ENCODE results near the gene CCDC15. TPM values are rescaled to one million over a fixed set of nuclear protein-coding genes. Genes with fewer than 3 reads are reported as not detected.

CCDC15 gene
- total RNA-seq (2022; extraction: Qiagen RNA extraction; ENCODE audit: low read depth), result 0.52 to 0.74 TPM (median 0.62 TPM) in 5 replicates

GRCh38 chr11:124953753-124954589, at the start of gene CCDC15:
Gene CCDC15 (plus strand): TSS chr11:124954202. CDS start chr11:124954733, 531 bp downstream.

GRCh38 chr11:124918950-124919349, 35.1 kb upstream of the CCDC15 start, which contains the start of gene HEPN1:
Gene HEPN1 (plus strand): TSS chr11:124919250.

GRCh38 chr11:124935548-124936514, 18.2 kb upstream of the CCDC15 start, which contains the start of gene HEPACAM:
Gene HEPACAM (minus strand): TSS chr11:124936047. CDS start chr11:124936006, 41 bp downstream.

GRCh38 chr11:125062931-125063428, 109.0 kb downstream of the CCDC15 start, which contains the start of gene SLC37A2:
Gene SLC37A2 (plus strand): TSS chr11:125063305. CDS start chr11:125063368, 63 bp downstream.

Other genes starting within 250 kb of the CCDC15 start
- 5.5 to 11.1 TPM (median 9.1 TPM) in 5 replicates for gene NRGN, start 214.3 kb upstream of the CCDC15 start, total RNA-seq (2022; extraction: Qiagen RNA extraction; ENCODE audit: low read depth)
- gene VSIG2, start 201.9 kb upstream of the CCDC15 start, total RNA-seq (2022; extraction: Qiagen RNA extraction; ENCODE audit: low read depth), result 0.08 TPM in 1 of 5 replicates, not detected in the others
- gene ESAM, start 191.9 kb upstream of the CCDC15 start, total RNA-seq (2022; extraction: Qiagen RNA extraction; ENCODE audit: low read depth), result 9.0 to 12.4 TPM (median 10.5 TPM) in 5 replicates
- 4.5 to 5.8 TPM (median 5.4 TPM) in 5 replicates for gene MSANTD2, start 153.8 kb upstream of the CCDC15 start, total RNA-seq (2022; extraction: Qiagen RNA extraction; ENCODE audit: low read depth)
- gene ROBO3, start 88.8 kb upstream of the CCDC15 start, total RNA-seq (2022; extraction: Qiagen RNA extraction; ENCODE audit: low read depth), result 1.8 to 3.6 TPM (median 2.7 TPM) in 5 replicates
- 0.02 to 0.07 TPM in 2 of 5 replicates, not detected in the others for gene ROBO4, start 56.3 kb upstream of the CCDC15 start, total RNA-seq (2022; extraction: Qiagen RNA extraction; ENCODE audit: low read depth)
- gene HEPN1, start 35.0 kb upstream of the CCDC15 start, total RNA-seq (2022; extraction: Qiagen RNA extraction; ENCODE audit: low read depth), result not detected in 5 replicates
- not detected in 5 replicates for gene HEPACAM, start 18.2 kb upstream of the CCDC15 start, total RNA-seq (2022; extraction: Qiagen RNA extraction; ENCODE audit: low read depth)
- 0.08 to 0.10 TPM (median 0.09 TPM) in 4 of 5 replicates, not detected in the other for gene SLC37A2, start 109.1 kb downstream of the CCDC15 start, total RNA-seq (2022; extraction: Qiagen RNA extraction; ENCODE audit: low read depth)
- gene TMEM218, start 157.4 kb downstream of the CCDC15 start, total RNA-seq (2022; extraction: Qiagen RNA extraction; ENCODE audit: low read depth), result 20.4 to 25.5 TPM (median 25.1 TPM) in 5 replicates
- 0.02 TPM in 1 of 5 replicates, not detected in the others for gene PKNOX2, start 210.5 kb downstream of the CCDC15 start, total RNA-seq (2022; extraction: Qiagen RNA extraction; ENCODE audit: low read depth)

Measured in A549 treated with DMSO at 1 μM for 4 hours (cell line).